HS-5 (cell line): Measurements from ENCODE around the gene BCL3.
A peak's percentile ranks its signal among the peaks of the same experiment; 100 is the strongest.
"Not testable (repeated sequence)": the region's sequence is repeated elsewhere in the genome, so short reads cannot be mapped to it uniquely, and the experiment has no call there.

Experiments
- DNase-seq: peaks from one replicate; pipeline ENCODE4 v3.0.0-alpha.2; 2012; ENCODE audit warnings: low read depth

Gene BCL3

DNA sequence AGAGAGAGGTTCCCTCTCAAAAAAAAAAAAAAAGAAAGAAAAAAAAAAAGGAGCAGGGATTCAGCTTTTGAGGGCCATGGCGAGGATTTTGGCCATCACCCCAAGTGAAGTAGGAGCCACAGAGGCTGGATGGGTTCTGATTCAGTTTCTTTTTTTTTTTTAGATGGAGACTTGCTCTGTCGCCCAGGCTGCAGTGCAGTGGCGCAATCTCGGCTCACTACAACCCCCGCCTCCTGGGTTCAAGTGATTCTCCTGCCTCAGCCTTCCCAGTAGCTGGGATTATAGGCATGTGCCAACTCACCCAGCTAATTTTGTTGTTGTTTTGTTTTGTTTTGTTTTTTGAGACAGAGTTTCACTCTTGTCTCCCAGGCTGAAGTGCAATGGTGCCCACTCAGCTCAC, 27.1 kb upstream of the BCL3 start:
- not testable (repeated sequence) for DNase-seq

DNA sequence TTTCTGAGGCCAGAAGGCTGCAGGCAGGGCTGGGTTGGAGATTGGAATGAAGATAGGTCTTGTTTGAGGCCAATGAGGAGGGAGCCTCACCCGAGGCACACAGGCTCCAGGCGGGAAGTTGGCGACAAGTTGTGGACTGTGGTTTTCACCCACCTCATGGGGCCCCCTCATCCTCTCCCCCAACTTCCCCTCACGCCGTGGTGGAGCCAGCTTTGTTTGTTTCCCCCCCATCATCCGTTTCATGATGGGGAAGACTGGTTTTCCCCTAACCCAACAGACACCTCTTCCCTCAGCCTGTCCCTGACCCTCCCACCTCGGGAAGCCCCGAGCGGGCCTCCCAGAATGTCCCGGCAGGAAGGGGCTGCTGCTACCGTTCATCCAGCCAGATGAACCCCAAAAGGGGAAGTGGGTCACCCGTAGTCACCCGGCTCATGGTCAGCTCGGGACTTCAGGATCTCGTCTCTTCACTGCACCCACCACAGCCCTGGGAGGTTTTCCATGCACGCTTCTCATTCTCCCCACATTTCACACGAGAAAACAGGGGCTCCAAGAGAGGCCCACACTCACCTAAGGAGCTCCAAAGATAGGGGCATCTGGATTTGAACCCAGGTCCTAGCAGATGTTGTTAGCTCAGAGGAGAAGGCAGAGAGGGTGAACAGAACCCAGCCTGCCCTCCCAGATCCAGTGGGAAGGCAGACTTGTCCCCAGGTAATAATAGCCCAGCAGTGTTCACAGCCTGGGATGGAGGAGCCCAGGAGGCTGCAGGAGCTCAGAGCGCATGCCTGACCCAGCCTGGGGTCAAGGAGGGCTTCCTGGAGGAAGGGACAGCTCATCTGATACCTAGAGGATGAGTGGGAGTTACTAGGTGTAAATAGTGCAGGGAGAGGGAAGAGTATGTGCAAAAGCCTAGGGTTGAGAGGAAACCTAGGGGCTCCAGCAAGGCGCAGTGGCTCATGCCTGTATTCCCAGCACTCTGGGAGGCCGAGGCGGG, 26.1 kb upstream of the BCL3 start:
- no peak for DNase-seq

DNA sequence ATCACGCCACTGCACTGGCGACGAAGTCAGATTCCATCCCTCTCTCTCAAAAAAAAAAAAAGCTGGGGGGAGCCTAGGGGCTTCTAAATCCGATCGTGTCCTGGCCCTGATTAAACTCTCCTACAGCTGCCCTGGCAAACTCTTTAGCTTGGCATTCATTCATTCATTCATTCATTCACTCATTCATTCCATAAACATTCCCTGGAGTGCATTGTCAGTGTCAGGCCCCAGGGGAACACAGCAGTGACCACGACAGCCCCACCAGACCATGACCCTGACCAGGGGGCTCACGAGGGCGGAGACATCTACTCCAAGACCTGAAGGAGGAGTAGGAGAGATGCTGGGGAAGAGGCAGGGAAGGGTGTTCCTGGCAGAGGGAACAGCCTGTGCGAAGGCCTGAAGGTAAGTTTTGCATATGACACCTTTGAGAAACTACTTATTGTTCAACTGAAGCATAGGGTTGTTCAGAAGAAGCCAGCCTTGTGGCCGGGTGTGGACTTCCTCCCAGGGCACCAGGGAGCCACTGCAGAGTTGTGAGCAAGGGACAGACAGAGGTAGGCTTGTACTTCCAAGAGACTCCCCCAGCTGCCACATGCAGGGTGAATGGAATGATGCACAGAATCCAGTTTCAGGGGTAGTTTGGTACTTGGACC, 25.1 kb upstream of the BCL3 start:
- DNase-seq = no peak

DNA sequence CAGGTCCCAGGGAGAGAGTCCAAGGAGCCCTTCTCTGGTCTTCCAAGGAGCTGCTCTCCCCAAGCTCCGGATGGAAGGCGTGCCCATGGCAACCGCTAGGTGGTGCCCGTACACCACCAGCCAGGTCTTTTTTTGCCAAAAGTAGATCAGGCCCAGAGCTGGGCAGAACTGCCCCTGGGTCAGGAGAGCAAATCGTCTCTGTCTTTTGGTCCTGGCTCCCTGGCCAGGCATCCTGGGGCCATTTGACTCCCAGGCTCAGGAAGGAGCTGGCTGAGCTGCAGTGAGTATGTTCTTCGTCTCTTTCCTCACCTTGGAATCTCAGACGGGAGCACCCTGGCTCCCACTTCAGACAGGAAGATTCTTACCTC, 24.6 kb upstream of the BCL3 start:
- peak; percentile 56 for DNase-seq

DNA sequence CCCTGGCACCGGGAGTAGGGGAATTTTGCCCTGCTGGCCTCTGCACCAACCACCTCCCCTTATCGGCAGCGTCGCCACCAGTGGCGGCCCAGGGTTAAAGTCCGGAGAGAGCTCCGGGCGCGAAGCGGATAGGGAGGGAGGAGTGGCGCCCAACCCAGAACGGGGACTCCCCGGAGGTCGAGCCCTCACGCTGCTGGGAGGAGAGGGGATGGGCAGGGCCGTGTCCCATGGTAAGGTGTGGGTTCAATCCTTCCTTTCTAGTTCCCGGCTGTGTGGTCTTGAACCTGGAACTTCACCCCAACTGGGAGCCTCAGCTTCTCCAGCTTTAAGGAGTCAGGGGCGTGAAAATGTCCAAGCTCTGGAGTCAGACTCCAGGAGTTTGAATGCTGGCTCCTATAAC, 23.3 kb upstream of the BCL3 start:
- no peak for DNase-seq

DNA sequence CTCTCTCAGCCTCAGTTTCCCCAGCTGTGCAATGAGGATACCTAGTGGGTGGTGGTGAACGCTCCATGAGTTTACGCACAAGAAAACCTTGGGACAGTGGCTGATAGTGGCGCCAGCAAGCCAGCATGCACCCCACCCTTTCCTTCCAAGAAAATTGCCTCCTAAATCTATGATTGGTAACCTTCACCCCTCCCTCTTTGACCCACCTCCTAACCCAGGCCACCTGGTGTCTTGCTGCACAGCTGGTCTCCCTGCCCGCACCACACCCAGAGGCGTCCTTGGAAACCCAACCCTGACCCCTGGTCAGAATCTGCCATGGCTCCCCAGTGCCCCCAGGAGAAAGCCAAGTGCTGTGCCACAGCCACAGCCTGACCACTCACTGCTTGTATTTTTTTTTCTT, 22.8 kb upstream of the BCL3 start:
- no peak for DNase-seq

DNA sequence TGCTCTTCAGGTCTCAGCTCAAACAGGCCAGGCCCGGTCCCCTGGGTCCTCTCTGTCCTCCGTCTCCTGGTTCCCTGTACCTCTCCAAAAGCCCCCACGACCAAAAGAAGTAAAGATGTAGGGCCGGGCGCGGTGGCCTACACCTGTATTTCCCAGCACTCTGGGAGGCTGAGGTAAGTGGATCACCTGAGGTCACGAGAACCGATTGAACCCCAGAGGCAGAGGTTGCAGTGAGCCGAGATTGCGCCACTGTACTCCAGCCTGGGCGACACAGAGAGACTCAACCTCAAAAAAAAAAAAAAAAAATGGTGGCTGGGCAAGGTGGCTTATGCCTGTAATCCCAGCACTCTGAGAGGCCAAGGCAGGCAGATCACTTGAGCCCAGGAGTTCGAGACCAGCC, 22.0 kb upstream of the BCL3 start:
- no peak for DNase-seq

DNA sequence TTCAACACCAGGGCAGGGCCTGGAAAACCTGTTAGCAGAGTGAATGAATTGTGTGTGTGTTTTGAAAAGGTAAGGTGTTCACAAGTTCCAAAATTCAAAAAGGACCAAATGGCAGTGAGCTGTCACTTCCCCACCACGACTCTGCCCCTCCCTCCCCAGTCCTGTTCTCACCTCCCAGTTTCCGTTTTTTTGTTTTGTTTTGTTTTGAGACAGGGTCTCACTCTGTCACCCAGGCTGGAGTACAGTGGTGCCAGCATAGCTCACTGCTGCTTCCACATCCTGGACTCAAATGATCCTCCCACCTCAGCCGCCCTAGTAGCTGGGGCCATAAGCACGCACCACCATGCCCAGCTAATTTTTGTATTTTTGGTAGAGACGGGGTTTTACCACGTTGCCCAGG, 20.3 kb upstream of the BCL3 start:
- no peak for DNase-seq

DNA sequence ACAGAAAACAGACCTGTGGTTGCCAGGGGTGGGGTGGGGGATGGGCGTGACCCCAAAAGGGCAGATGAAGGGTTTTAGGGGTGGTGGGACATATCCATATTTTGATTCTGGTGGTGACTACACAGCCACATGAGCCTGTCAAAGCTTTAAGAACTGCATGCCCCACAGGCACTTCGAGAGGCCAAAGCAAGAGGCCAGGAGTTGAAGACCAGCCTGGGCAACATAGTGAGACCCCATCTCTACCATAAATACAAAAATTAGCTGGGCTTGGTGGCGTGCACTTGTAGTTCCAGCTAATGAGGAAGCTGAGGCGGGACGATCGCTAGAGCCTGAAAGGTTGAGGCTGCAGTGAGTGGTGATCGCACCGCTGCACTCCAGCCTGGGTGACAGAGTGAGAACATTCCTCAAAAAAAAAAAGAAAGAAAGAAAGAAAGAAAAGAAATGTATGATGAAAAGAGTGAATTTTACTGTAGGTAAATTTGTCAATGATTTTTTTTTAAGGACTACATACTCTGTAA, 18.9 kb upstream of the BCL3 start:
- no peak for DNase-seq

DNA sequence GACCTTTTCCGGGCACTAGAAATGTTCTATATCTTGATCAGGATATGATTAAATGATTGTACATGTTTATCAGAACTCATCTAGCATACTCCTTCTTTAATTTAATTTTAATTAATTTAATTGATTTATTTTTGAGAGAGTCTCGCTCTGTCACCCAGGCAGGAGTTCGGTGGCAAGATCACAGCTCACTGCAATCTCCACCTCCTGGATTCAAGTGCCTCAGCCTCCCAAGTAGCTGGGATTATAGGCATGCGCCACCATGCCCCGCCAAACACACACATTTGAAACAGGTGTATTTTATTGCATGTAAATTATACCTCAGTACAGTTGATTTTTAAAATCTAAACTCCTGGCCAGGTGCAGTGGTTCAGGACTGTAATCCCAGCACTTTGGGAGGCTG, 17.4 kb upstream of the BCL3 start:
- DNase-seq = no peak

DNA sequence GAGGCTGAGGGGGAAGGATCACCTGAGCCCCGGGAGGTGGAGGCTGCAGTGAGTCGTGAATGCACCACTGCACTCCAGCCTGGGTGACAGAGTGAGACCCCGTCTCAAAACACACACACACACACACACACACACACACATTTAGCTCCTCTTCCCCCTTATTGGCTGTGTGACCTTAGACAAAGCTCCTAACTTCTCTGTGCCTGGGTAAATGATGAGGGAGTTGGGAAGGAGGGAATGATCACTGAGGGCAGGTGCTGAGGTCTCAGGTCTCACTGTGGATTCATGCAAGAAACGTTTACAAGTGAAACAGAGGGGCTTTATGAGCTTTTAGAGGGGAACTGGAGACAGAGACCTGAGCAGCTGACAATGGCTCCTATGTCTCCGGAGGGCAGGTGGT, 16.9 kb upstream of the BCL3 start:
- no peak for DNase-seq

DNA sequence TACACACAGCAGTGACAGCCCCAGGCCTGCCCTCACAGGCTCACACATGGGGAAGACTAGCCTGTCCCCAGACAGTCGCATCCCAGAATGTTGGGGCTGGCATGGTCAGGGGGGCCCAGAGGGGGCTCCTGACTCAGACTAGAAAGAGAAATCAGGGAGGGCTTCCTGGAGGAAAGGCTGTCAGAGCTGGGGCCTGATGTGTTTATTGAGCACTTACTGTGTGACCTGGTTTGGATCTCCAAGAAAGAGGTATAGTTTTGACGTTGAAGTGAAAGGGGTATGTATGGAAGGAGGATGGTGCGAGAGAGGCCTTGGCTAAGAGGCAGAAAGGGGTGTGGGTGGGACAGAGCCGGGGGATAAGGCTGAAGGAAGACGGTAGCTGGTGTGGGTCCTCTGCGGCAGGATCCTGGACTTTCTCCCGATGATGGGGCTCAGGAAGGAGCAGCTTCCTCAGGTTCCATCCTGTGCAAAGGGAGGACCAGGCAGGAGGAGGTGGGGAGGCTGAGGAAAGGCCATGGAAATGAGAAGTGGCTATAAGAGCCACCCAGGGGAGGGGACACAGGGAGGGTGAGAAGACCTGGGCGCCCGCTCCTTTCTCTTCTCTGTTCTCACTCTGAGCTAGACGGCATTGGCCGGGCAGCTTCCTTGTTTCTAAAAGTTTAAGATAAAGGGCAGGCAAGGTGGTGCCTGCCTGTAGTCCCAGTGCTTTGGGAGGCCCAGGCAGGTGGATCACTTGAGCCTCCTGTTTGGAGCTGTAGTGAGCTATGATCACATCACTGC, 16.1 kb upstream of the BCL3 start:
- DNase-seq = no peak

DNA sequence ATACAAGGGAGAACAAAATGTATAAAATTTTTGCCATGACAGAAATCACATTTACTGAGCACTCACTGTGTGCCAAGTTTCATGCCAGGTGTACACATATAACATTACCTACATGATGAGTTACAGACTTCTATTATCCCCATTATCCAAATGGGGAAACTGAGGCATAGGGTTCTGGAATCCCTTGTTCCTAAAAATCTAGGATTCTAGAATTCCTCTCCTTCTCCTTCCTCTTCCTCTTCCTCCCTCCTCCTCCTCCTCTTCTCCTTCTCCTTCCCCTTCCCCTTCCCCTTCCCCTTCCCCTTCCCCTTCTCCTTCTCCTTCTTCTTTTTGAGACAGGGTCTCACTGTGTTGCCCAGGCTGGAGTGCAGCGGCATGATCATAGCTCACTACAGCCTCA, 14.2 kb upstream of the BCL3 start:
- no peak for DNase-seq

DNA sequence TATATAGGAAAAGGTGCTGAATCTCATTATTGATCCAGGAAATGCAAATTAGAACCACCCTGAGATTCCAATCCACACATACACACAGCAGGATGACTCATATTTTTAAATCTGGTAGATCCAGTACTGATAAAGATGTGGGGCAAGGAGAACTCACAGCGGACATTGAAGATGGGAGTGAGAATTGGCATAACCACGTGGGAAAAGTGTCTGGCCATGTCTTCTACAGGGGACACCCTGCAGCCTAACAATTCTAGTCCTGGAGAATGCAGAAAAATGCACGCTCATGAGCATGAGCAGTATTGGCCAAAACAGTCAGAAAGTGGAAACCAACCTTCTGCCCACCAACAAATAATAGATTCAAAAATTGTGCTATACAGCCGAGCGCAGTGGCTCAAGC, 13.5 kb upstream of the BCL3 start:
- no peak for DNase-seq

DNA sequence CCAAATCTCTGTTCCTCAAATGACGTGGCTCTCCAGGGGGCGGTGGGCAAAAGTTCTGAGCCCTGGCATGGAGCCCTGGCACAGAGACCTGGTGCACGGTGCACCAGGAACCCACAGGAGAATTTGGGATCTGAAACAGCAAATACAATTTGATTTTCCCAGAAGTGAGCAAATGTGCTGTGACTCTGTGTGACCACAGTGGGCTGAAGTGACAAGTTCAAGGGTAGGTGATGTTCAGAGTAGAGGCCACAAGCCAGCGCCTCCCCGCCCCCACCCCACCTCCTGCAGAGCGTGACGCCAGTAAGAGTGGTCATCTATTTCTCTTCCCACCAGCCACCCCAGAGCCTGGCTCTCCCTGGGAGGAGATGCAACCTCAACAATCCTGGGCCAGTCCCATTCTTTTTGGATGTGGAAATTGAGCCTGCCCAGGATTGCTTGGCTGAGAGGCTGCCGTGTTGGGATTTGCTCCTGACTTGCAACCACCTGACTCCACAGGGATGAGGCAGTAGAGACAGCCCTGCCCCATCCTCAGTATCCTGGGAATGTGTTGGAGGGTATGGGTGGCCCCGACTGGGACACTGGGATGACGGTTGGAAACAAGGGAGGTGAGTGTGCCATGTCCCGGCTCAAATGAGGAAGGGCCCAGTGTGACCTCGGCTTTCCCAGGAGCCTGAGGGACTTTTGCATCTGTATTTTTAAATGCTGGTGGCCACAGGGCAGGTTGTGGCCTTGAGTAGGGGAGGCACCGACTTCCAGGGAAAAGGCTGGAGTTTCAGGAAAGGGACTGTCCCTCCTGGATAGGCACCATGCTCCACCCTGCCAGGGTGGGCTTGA, 11.1 kb upstream of the BCL3 start:
- no peak for DNase-seq

DNA sequence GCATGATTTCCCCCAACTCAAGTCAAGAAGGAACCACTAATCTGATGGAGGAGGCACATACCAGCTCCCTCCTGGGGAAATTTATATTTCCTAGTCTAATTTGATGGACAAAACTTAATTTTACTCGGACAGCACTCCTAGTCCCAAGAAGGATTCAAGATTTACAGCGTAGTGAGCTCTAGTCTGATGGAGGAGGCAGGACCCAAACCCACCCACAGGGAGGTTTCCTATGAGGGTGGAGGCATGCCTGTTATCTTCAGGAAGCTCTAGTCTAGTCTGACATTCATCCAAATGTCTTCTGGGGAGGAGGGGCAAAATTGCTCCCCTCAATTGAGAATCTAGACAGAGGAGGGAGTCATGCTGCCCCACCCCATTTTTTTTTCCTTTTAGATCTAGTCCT, 10.4 kb upstream of the BCL3 start:
- no peak for DNase-seq

DNA sequence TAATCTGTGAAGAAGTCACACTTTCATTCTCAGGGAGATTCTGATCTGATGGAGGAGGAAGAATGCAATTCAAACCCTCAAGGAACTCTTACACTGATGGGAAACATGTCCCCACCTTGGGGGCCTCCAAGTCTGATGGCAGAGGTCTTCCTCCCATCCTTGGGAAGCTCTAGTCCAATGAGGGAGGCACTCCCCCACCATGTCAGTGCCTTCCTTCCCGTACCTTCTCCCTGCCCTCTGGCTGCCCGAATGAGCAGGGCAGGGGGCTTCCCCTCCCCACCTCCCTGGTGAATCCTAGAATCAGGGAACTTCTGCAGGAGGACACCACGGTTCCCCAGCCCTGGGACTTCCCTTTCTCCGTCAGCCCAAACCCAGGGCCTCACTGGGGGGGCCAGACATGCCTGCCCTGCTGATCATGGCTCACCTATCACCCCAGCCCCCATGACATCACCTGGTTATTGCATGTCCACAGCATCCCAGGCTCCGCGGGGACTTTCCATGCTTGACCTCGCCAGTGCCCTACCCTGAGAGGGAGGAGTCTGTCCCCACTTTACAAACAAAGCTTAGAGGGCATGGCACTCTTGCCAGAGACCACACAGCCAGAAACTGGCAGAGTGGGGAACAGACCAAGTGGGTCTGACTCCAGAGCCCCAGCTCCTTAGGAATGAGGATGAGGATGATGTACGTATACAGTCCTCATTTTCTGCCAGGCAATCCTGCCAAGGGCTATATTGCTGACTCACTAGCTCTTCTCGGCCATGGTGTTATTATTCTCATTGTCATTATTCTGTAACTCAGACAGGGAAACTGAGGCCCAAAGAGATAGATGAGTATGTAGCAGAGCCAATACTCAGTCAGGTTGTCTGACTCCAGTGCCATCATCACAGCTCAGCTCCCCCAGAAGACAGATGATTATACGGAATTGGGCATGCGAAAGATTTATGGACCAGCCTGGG, 9.6 kb upstream of the BCL3 start:
- DNase-seq = no peak

DNA sequence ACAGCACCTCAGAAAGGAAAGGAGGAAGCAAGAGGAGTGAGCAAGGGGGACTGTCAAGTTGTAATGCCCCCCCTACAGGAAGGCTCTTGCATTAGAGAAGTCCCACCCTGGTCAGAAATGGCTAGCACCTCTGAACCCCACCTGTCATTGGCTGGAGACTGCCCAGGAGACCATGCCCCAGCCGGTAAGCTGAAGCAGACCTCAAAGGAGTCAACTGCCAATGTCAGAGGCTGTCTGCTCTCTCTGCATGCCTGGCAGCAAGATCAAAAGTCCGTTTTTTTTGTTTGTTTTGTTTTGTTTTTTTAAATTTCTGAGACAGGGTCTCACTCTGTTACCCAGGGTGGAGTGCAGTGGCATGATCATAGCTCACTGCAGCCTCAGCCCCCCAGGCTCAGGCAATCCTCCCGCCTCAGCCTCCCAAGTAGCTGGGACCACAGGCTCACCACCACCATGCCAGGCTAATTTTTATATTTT, 8.1 kb upstream of the BCL3 start:
- DNase-seq = no peak

DNA sequence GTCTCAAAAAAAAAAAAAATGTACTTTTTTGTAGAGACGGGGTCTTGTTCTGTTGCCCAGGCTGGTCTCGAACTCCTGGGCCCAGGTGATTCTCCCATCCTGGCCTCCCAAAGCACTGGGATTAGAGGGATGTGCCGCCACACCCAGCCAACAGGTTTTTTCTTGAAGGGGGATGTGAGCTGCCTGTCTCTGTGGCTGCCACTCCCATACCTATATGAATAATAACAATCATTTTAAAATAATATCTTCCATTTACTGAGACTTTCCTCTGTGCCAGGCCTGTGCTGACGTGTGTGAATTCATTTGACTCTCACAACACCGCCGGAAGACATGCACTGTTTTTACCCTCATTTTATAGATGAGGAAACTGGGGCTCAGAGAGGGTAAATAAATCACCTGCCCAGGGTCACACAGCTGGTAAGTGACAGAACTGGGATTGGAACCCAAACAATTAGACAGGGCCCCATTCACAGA, 7.2 kb upstream of the BCL3 start:
- no peak for DNase-seq

DNA sequence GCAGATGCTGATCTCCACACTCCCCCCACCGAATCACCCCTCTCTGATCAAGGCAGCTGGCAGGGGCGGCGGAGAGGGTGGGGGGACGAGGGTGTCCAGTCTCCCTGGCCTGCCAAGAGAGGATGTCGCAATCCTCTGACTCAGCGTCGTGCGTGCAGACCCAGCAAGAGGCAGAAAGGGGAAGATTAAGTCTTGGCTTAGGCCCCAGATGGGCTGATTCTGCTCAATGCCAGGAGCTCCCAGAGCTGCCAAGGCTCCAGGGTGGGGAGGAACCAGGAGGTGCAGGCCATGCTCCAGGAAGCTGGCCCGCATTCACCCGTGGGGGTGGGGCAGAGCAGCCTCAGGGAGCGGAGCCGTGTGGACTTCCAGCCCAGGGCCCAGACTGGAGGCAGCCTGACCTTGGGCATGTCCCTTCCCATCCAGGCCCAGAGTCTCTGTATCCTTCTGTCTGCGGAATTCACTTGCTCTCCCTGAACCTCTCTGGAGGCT, 6.6 kb upstream of the BCL3 start:
- DNase-seq = peak; percentile 98
